Prostate gland (tissue), 2 donors: ENCODE measurements around the gene UGT1A6. TPM values are rescaled to one million over a fixed set of nuclear protein-coding genes. Genes with fewer than 3 reads are reported as not detected.

Source experiments
- DNase-seq: peaks from one replicate; pipeline ENCODE4 v3.0.0-alpha.2; 2019; ENCODE audit warnings: low spot score
- H3K27ac ChIP-seq, 2 donors: fragments of 200-600 bp; sonication (generic); 2 replicates each; pipeline ENCODE4 v1.5.1; 2017 to 2019
- H3K27me3 ChIP-seq: fragments of 200-600 bp; sonication (generic); replicated peaks from 2 replicates; pipeline ENCODE4 v1.5.1; 2019; ENCODE audit not compliant: insufficient read depth
- H3K36me3 ChIP-seq, 2 donors: fragments of 200-600 bp; sonication (generic); 1 replicate in 1 of 2; 2 replicates in 1 of 2; pipeline versions ENCODE4 v1.5.1 to v1.8.1; 2017 to 2019
- H3K4me1 ChIP-seq: fragments of 200-600 bp; sonication (generic); replicated peaks from 2 replicates; pipeline ENCODE4 v1.5.1; 2019
- H3K4me3 ChIP-seq, 2 donors: fragments of 200-600 bp; sonication (generic); 2 replicates each; pipeline ENCODE4 v1.5.1; 2017 to 2019
- H3K9me3 ChIP-seq: fragments of 200-600 bp; sonication (generic); 2 replicates; pipeline ENCODE4 v1.5.1; 2017
- POLR2A ChIP-seq: fragments of 450-650 bp; IDR thresholded peaks from one replicate; pipeline ENCODE4 v1.6.1; 2016; ENCODE audit warnings: antibody characterized with exemption, mild to moderate bottlenecking
- POLR2AphosphoS5 ChIP-seq: sonication (generic); formaldehyde crosslinking; IDR thresholded peaks from one replicate; pipeline ENCODE4 v1.6.1; 2017; ENCODE audit warnings: antibody characterized with exemption
- WGBS: methylation state at CpG from one replicate; pipeline ENCODE4 v1.1.5; 2018; 5-methylcytosine and 5-hydroxymethylcytosine counted together
- intact Hi-C: fragments of 100-400 bp; cut with DNase I; formaldehyde crosslinking; loops from one replicate; pipeline ENCODE4 v1.14.2; 2022
- total RNA-seq, 2 donors: library from RNA; depleted of rRNA; stranded (reverse); fragments of >200 nt; gene quantifications; one replicate each; pipeline ENCODE4 v1.1.0, GENCODE V29; 2016
- TF ChIP-seq, protein P1 (sequence below), 4 experiments: fragments of 200-600 bp in 2 of 4; fragments of 450-650 bp in 2 of 4; sonication (generic) in 2 of 4; IDR thresholded peaks; 1 replicate in 3 of 4; 2 replicates in 1 of 4; pipeline ENCODE4 v1.5.1; 2016 to 2019; ENCODE audit warnings: antibody characterized with exemption in 4 of 4, mild to moderate bottlenecking in 2 of 4, moderate library complexity in 2 of 4

Gene UGT1A6
- total RNA-seq, 2 donors from 2014 or later, result 0.85 to 6.6 TPM

- Histone ChIP-seq H3K27ac (no peak overlapping the region), H3K27me3 (no peaks in the 10 kb centered on the region), H3K4me1 (no peaks in the 10 kb centered on the region), H3K36me3 (no peaks in the 10 kb centered on the region), H3K4me3 (no peak overlapping the region), H3K9me3 (no peaks in the 10 kb centered on the region)
- WGBS, result 91% methylated on average over 18 of the region's 18 CpGs
- intact Hi-C loops, result no loop called here
- TF ChIP-seq POLR2AphosphoS5 (no peak), POLR2A (no peak)
- TF ChIP-seq, protein P1, sequence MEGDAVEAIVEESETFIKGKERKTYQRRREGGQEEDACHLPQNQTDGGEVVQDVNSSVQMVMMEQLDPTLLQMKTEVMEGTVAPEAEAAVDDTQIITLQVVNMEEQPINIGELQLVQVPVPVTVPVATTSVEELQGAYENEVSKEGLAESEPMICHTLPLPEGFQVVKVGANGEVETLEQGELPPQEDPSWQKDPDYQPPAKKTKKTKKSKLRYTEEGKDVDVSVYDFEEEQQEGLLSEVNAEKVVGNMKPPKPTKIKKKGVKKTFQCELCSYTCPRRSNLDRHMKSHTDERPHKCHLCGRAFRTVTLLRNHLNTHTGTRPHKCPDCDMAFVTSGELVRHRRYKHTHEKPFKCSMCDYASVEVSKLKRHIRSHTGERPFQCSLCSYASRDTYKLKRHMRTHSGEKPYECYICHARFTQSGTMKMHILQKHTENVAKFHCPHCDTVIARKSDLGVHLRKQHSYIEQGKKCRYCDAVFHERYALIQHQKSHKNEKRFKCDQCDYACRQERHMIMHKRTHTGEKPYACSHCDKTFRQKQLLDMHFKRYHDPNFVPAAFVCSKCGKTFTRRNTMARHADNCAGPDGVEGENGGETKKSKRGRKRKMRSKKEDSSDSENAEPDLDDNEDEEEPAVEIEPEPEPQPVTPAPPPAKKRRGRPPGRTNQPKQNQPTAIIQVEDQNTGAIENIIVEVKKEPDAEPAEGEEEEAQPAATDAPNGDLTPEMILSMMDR (IDR thresholded peaks at IDR 0.05), result no peak
- DNase-seq, result no peak
Observed at GRCh38 chr2:233819884-233820773, 127.4 kb downstream of the UGT1A6 start.

DNA sequence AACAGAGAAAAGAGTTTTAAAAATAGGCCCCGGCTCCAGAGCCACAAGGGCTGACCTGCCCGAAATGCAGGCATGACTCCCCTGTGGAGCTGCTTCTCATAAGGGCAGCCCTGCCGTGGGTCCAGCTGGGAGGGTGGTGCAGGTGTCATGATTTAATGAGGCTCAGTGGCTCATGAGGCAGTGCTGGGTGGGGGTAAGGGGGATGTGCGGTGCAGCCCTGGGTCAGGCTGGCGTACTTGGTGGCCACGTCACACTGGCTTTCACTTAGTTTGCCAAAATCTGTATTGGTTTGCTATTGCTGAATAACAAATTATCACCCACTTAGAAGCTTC is 128.1 kb downstream of the UGT1A6 start:
- no peaks in the 10 kb centered on the region for H3K4me1 ChIP-seq
- H3K4me3 ChIP-seq, result no peak overlapping the region
- WGBS, result 84% methylated on average over 6 of the region's 6 CpGs
- TF ChIP-seq, protein P1 (IDR thresholded peaks at IDR 0.05), result no peak
- TF ChIP-seq POLR2AphosphoS5 (no peak), POLR2A (no peak)
- no peak overlapping the region for H3K27ac ChIP-seq
- H3K27me3 ChIP-seq, result no peaks in the 10 kb centered on the region
- intact Hi-C loops, result no loop called here
- H3K36me3 ChIP-seq, result no peaks in the 10 kb centered on the region
- DNase-seq, result no peak
- no peaks in the 10 kb centered on the region for H3K9me3 ChIP-seq

GRCh38 chr2:233821196-233821595 is 128.5 kb downstream of the UGT1A6 start:
- Histone ChIP-seq H3K4me1 (no peaks in the 10 kb centered on the region), H3K27me3 (no peaks in the 10 kb centered on the region), H3K9me3 (no peaks in the 10 kb centered on the region), H3K36me3 (no peaks in the 10 kb centered on the region), H3K27ac (no peak overlapping the region), H3K4me3 (no peak overlapping the region)
- DNase-seq, result no peak
- no peak for TF ChIP-seq POLR2A
- TF ChIP-seq, protein P1 (IDR thresholded peaks at IDR 0.05), result no peak
- TF ChIP-seq POLR2AphosphoS5, result no peak
- WGBS, result 95% methylated on average over 3 of the region's 3 CpGs
- intact Hi-C loops, result no loop called here

- Histone ChIP-seq H3K4me3 (no peak overlapping the region), H3K4me1 (no peaks in the 10 kb centered on the region), H3K27ac (no peak overlapping the region), H3K27me3 (no peaks in the 10 kb centered on the region), H3K9me3 (no peaks in the 10 kb centered on the region), H3K36me3 (no peaks in the 10 kb centered on the region)
- intact Hi-C loops, result no loop called here
- TF ChIP-seq POLR2A, result no peak
- TF ChIP-seq POLR2AphosphoS5, result no peak
- TF ChIP-seq, protein P1 (IDR thresholded peaks at IDR 0.05), result no peak
- WGBS, result 87% methylated on average over 8 of the region's 8 CpGs
- no peak for DNase-seq
Observed at GRCh38 chr2:233821709-233822100, 129.0 kb downstream of the UGT1A6 start.

DNA sequence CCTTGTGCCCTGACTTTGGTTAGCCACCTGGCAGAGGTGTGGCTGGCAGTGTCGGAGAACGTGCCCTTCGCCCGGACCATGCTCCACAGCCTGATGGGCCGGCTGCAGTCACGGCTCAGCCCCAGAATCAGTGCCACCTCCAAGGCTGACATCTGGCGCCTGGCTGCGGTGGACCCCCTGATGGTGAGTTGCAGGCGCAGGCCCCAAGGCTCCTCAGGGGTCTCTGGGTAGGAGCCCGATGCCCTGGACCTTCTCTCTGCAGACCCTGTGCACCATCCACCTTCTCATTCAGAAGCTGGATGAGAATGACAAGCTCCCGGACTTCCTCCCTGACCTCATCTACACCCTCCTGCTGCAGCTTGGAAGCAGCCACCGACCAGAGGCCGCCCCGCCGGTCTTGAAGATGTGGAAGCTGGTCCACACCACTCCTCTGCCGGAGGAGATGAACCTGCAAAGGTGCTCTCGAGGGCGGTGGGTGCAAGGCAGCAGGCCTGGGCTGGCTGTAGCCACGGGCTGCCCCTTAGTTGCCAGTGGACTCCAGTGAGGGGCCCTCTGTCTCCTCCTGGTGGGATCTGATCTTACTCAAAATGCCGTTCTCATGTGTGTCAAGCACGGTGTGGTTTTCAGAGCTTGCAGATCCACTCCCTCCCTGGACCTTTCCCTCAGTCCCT is 129.5 kb downstream of the UGT1A6 start:
- 93% methylated on average over 21 of the region's 21 CpGs for WGBS

More for the DNA sequence above, 129.5 kb downstream of the UGT1A6 start:
- no peaks in the 10 kb centered on the region for H3K4me1 ChIP-seq
- intact Hi-C loops, result no loop called here
- no peak for TF ChIP-seq POLR2AphosphoS5
- TF ChIP-seq, protein P1 (IDR thresholded peaks at IDR 0.05), result no peak
- TF ChIP-seq POLR2A, result no peak
- no peaks in the 10 kb centered on the region for H3K36me3 ChIP-seq
- no peak overlapping the region for H3K27ac ChIP-seq
- no peak overlapping the region for H3K4me3 ChIP-seq
- no peaks in the 10 kb centered on the region for H3K27me3 ChIP-seq
- DNase-seq, result no peak
- H3K9me3 ChIP-seq, result no peaks in the 10 kb centered on the region
